K562 (cell line): Measurements from ENCODE around the gene GRB2.

Experiments used
- ARNT ChIP-seq, 2 experiments: fragments of 450-650 bp; IDR thresholded peaks; 2 replicates each; pipeline ENCODE4 v1.6.1; 2016; ENCODE audit warnings: mild to moderate bottlenecking in 1 of 2
- BHLHE40 ChIP-seq: IDR thresholded peaks from 2 replicates; pipeline ENCODE4 v1.6.1; 2011; ENCODE audit warnings: low read length, improper control_type of control experiment
- ELF1 ChIP-seq: fragments of 200-800 bp; sonication (Bioruptor generic); IDR thresholded peaks from 2 replicates; pipeline ENCODE4 v1.6.1; 2016; ENCODE audit warnings: missing genetic modification characterization, missing compliant biosample characterization
- EP300 ChIP-seq: IDR thresholded peaks from 2 replicates; pipeline ENCODE4 v1.6.1; 2012; ENCODE audit warnings: low read length, improper control_type of control experiment
- ESRRA ChIP-seq: fragments of 450-650 bp; IDR thresholded peaks from 2 replicates; pipeline ENCODE4 v1.6.1; 2014; ENCODE audit warnings: low read depth, mild to moderate bottlenecking, moderate library complexity, borderline replicate concordance
- FOXP1 ChIP-seq: sonication (generic); formaldehyde crosslinking; IDR thresholded peaks from 2 replicates; pipeline ENCODE4 v1.8.0; 2022; ENCODE audit warnings: mild to moderate bottlenecking, missing genetic modification reagents
- GABPB1 ChIP-seq: sonication (generic); formaldehyde crosslinking; IDR thresholded peaks from 2 replicates; pipeline ENCODE4 v1.8.0; 2022; ENCODE audit warnings: mild to moderate bottlenecking, missing genetic modification reagents
- PTBP1 ChIP-seq: fragments of 200-400 bp; formaldehyde crosslinking; IDR thresholded peaks from 2 replicates; pipeline ENCODE4 v1.6.1; 2017; ENCODE audit warnings: low read depth, low read length
- PTRF ChIP-seq: fragments of 450-650 bp; IDR thresholded peaks from 2 replicates; pipeline ENCODE4 v1.6.1; 2016; ENCODE audit warnings: mild to moderate bottlenecking, missing genetic modification characterization, missing compliant biosample characterization
- TCF7 ChIP-seq: sonication (generic); IDR thresholded peaks from 2 replicates; pipeline ENCODE4 v1.6.1; 2016; ENCODE audit warnings: antibody characterized with exemption, borderline replicate concordance
- ZBTB8A ChIP-seq: fragments of 450-650 bp; IDR thresholded peaks from 2 replicates; pipeline ENCODE4 v1.6.1; 2018; ENCODE audit warnings: mild to moderate bottlenecking, moderate library complexity; ENCODE audit not compliant: partially characterized antibody
- TF ChIP-seq, protein P1 (sequence below), 3 experiments: IDR thresholded peaks in 2 of 3; conservative IDR thresholded peaks in 1 of 3; 2 replicates each; pipeline ENCODE4 v1.5.1; 2011 to 2012; ENCODE audit warnings: low read length in 3 of 3, mild to moderate bottlenecking in 3 of 3, control low read depth in 2 of 3, improper control_type of control experiment in 1 of 3, inconsistent platforms in 1 of 3, low read depth in 1 of 3, mixed read lengths in 1 of 3, moderate library complexity in 1 of 3; ENCODE audit not compliant: insufficient read depth in 2 of 3
- TF ChIP-seq, protein P2 (sequence below): fragments of 450-650 bp; IDR thresholded peaks from 2 replicates; pipeline ENCODE4 v1.6.1; 2017; ENCODE audit warnings: antibody characterized with exemption

DNA sequence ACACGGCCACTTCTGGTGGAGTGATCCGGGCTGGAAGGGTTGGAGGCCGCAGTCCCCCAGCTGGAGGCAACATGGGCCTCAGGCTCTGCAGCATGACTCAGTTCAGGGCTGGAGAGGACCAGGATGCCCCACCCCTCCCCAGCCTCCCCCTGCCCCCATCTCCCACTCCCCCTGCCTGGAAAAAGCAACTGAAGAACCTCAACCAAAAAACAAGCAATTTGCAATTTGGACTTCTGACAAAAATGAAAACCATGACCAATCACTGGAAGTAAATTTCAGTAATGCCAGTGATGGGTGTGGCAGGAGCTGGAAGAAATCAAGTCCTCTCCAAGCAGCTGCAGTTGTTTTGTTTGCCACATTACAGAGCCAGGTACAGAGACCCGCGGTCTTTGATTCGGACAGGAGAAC lies 127.8 kb downstream of the GRB2 start:
- TF ChIP-seq, protein P1, sequence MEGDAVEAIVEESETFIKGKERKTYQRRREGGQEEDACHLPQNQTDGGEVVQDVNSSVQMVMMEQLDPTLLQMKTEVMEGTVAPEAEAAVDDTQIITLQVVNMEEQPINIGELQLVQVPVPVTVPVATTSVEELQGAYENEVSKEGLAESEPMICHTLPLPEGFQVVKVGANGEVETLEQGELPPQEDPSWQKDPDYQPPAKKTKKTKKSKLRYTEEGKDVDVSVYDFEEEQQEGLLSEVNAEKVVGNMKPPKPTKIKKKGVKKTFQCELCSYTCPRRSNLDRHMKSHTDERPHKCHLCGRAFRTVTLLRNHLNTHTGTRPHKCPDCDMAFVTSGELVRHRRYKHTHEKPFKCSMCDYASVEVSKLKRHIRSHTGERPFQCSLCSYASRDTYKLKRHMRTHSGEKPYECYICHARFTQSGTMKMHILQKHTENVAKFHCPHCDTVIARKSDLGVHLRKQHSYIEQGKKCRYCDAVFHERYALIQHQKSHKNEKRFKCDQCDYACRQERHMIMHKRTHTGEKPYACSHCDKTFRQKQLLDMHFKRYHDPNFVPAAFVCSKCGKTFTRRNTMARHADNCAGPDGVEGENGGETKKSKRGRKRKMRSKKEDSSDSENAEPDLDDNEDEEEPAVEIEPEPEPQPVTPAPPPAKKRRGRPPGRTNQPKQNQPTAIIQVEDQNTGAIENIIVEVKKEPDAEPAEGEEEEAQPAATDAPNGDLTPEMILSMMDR (IDR thresholded peaks at IDR 0.05 in 2 of 3, conservative IDR thresholded peaks at IDR 0.05 in 1 of 3; ENCODE audit: insufficient read depth in 2 of 3, low read depth in 1 of 3, low read length in 3 of 3), result no peak
- TF ChIP-seq PTRF (tag) (no peak), BHLHE40 (no peak), ZBTB8A (no peak), ARNT (IDR thresholded peaks at IDR 0.05) (no peak), ESRRA (no peak), GABPB1 (CRISPR knock-in tag) (no peak), FOXP1 (no peak), PTBP1 (no peak), EP300 (no peak), ELF1 (tag) (no peak), TCF7 (no peak)
- TF ChIP-seq, protein P2, sequence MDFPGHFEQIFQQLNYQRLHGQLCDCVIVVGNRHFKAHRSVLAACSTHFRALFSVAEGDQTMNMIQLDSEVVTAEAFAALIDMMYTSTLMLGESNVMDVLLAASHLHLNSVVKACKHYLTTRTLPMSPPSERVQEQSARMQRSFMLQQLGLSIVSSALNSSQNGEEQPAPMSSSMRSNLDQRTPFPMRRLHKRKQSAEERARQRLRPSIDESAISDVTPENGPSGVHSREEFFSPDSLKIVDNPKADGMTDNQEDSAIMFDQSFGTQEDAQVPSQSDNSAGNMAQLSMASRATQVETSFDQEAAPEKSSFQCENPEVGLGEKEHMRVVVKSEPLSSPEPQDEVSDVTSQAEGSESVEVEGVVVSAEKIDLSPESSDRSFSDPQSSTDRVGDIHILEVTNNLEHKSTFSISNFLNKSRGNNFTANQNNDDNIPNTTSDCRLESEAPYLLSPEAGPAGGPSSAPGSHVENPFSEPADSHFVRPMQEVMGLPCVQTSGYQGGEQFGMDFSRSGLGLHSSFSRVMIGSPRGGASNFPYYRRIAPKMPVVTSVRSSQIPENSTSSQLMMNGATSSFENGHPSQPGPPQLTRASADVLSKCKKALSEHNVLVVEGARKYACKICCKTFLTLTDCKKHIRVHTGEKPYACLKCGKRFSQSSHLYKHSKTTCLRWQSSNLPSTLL, result no peak
